HG02981 (cell line): ENCODE results near the gene ANXA5.

Experiments used
- ATAC-seq: cut with Tn5 transposase; IDR thresholded peaks from one replicate; pipeline ENCODE4 v1.9.1; 2021; ENCODE audit warnings: mild to moderate bottlenecking, moderate library complexity; ENCODE audit not compliant: unreplicated experiment

ANXA5 gene

GRCh38 chr4:121650741-121651140 is 46.0 kb downstream of the ANXA5 start:
- no peak for ATAC-seq

- no peak for ATAC-seq
Observed at GRCh38 chr4:121648516-121648915, 48.3 kb downstream of the ANXA5 start.

DNA sequence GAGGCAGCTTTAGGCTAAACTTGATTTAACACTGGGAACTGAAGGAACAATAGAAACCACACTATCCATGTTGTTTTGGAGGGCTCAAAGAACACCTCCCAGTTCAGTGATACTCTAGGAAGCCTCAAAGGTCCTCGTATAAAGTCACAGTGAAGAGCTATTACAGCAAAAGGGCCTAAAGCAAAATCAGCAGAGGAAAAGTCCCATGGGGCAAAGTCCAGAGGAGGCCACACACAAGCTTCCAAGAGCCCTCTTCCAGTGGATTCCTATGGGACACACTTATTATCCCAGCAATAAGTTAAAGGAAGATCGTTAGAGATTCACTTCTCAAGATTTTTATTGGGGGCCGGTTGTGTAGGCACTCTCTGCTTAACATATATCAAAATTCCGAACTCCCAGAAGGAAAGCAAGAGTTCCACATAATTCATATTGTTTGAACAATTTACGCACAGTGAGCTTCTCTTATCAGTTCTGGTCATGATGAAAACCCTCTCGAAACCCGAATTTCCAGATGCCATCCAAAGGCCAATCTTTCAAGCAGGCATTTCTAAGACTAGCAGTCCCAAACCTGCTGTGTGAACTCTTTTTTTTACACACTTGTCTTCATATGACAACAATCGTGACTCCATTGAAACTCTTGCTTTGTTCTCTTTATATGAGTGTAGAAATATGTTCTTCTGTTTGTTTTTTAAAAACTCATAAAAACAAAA is 53.7 kb downstream of the ANXA5 start:
- no peak for ATAC-seq

- ATAC-seq = no peak
Observed at GRCh38 chr4:121642292-121642691, 54.5 kb downstream of the ANXA5 start.

GRCh38 chr4:121633653-121634052 is 63.1 kb downstream of the ANXA5 start:
- no peak for ATAC-seq

GRCh38 chr4:121632636-121633035 is 64.1 kb downstream of the ANXA5 start:
- no peak for ATAC-seq
